Lower leg skin (tissue), 3 donors: ENCODE data around the gene PRR20G.

Experiments
- POLR2A ChIP-seq, 2 donors: fragments of 450-650 bp; IDR thresholded peaks; one replicate each; pipeline ENCODE4 v1.6.1; 2016 to 2017; ENCODE audit warnings: antibody characterized with exemption in 2 of 2, mild to moderate bottlenecking in 1 of 2, moderate library complexity in 1 of 2
- TF ChIP-seq, protein P1 (sequence below), 3 donors: fragments of 450-650 bp; IDR thresholded peaks; one replicate each; pipeline ENCODE4 v1.5.1; 2016; ENCODE audit warnings: antibody characterized with exemption in 3 of 3, mild to moderate bottlenecking in 3 of 3, moderate library complexity in 2 of 3

GRCh38 chr3:127286571-127287140 lies 1.2 kb downstream of the PRR20G start:
- TF ChIP-seq, protein P1, sequence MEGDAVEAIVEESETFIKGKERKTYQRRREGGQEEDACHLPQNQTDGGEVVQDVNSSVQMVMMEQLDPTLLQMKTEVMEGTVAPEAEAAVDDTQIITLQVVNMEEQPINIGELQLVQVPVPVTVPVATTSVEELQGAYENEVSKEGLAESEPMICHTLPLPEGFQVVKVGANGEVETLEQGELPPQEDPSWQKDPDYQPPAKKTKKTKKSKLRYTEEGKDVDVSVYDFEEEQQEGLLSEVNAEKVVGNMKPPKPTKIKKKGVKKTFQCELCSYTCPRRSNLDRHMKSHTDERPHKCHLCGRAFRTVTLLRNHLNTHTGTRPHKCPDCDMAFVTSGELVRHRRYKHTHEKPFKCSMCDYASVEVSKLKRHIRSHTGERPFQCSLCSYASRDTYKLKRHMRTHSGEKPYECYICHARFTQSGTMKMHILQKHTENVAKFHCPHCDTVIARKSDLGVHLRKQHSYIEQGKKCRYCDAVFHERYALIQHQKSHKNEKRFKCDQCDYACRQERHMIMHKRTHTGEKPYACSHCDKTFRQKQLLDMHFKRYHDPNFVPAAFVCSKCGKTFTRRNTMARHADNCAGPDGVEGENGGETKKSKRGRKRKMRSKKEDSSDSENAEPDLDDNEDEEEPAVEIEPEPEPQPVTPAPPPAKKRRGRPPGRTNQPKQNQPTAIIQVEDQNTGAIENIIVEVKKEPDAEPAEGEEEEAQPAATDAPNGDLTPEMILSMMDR (IDR thresholded peaks at IDR 0.05): no peak
- no peak for TF ChIP-seq POLR2A (IDR thresholded peaks at IDR 0.05)
